NCI-H1105 treated with DMSO at 0.1 percent for 48 hours (cell line): Measurements from ENCODE around the gene NTRK2.

Experiments
- DNase-seq: peaks from one replicate; lab custom pipeline; 2025; lab: John Stamatoyannopoulos, UW

The NTRK2 gene

GRCh38 chr9:84669288-84670137 is at the start of gene NTRK2:
TSS of gene NTRK2 (plus strand) at chr9:84669729. CDS start at chr9:84670749, 1,020 bp downstream.
- peak; percentile 48 for DNase-seq

- DNase-seq, result no peak
Observed at GRCh38 chr9:84620338-84620737, 49.2 kb upstream of the NTRK2 start.

GRCh38 chr9:84621811-84622210 is 47.7 kb upstream of the NTRK2 start:
- DNase-seq, result no peak

- DNase-seq, result no peak
Observed at GRCh38 chr9:84622981-84623380, 46.5 kb upstream of the NTRK2 start.

GRCh38 chr9:84636436-84636835 is 33.1 kb upstream of the NTRK2 start:
- DNase-seq, result no peak

GRCh38 chr9:84642553-84643141 is 26.9 kb upstream of the NTRK2 start:
- DNase-seq, result no peak

- DNase-seq, result no peak
Observed at GRCh38 chr9:84647699-84648098, 21.8 kb upstream of the NTRK2 start.

GRCh38 chr9:84652496-84653120 is 16.9 kb upstream of the NTRK2 start:
- no peak for DNase-seq

GRCh38 chr9:84655447-84655846 is 14.1 kb upstream of the NTRK2 start:
- no peak for DNase-seq

- no peak for DNase-seq
Observed at GRCh38 chr9:84659313-84659712, 10.2 kb upstream of the NTRK2 start.

GRCh38 chr9:84659773-84660172 is 9.8 kb upstream of the NTRK2 start:
- no peak for DNase-seq

GRCh38 chr9:84667571-84668195 is 1.8 kb upstream of the NTRK2 start:
- DNase-seq, result no peak

GRCh38 chr9:84668196-84669012 is 1.1 kb upstream of the NTRK2 start:
- peak; percentile 89 for DNase-seq

- DNase-seq, result no peak
Observed at GRCh38 chr9:84669013-84669287, 579 bp upstream of the NTRK2 start.

GRCh38 chr9:84670138-84671041 is 861 bp downstream of the NTRK2 start:
- no peak for DNase-seq

GRCh38 chr9:84671586-84672521 is 2.3 kb downstream of the NTRK2 start:
- DNase-seq, result no peak

GRCh38 chr9:84673806-84674205 is 4.3 kb downstream of the NTRK2 start:
- DNase-seq, result no peak

GRCh38 chr9:84677080-84677479 is 7.6 kb downstream of the NTRK2 start:
- DNase-seq, result peak; percentile 20

GRCh38 chr9:84679571-84679970 is 10.0 kb downstream of the NTRK2 start:
- no peak for DNase-seq
